Chondrocyte (in vitro differentiated cells): ENCODE measurements around the gene MAPKAP1. TPM values are rescaled to one million over a fixed set of nuclear protein-coding genes. Genes with fewer than 3 reads are reported as not detected.
A peak's percentile ranks its signal among the peaks of the same experiment; 100 is the strongest.

Source experiments
- DNase-seq: peaks from one replicate; pipeline ENCODE4 v3.0.0; 2021; ENCODE audit warnings: mixed read lengths, low spot score
- H3K27ac Mint-ChIP-seq: one replicate; pipeline ENCODE4 v1.8.0; 2021; ENCODE audit warnings: mild to moderate bottlenecking, moderate library complexity, mixed read lengths; ENCODE audit not compliant: unreplicated experiment
- H3K27me3 Mint-ChIP-seq: 2 replicates; pipeline ENCODE4 v1.8.0; 2021; ENCODE audit warnings: low read depth, mixed read lengths
- H3K36me3 Mint-ChIP-seq: 2 replicates; pipeline ENCODE4 v1.8.0; 2021; ENCODE audit warnings: low read depth, mixed read lengths
- H3K4me1 Mint-ChIP-seq: 2 replicates; pipeline ENCODE4 v1.8.0; 2021; ENCODE audit warnings: low read depth, mild to moderate bottlenecking, mixed read lengths
- H3K4me3 Mint-ChIP-seq: one replicate; pipeline ENCODE4 v1.8.0; 2021; ENCODE audit warnings: mild to moderate bottlenecking, moderate library complexity, mixed read lengths; ENCODE audit not compliant: unreplicated experiment
- H3K9me3 Mint-ChIP-seq: 2 replicates; pipeline ENCODE4 v1.8.0; 2021; ENCODE audit warnings: low read depth, mixed read lengths
- CTCF ChIP-seq: fragments of 200-600 bp; sonication (generic); IDR thresholded peaks from 2 replicates; pipeline ENCODE4 v1.5.0; 2021; ENCODE audit warnings: antibody characterized with exemption, mild to moderate bottlenecking, moderate library complexity
- total RNA-seq: library from RNA; stranded (reverse); gene quantifications from 3 replicates; pipeline ENCODE4 v1.2.1, GENCODE V29; 2021

The MAPKAP1 gene
- total RNA-seq, 1 donor from 2014 or later, result 91.5 TPM

DNA sequence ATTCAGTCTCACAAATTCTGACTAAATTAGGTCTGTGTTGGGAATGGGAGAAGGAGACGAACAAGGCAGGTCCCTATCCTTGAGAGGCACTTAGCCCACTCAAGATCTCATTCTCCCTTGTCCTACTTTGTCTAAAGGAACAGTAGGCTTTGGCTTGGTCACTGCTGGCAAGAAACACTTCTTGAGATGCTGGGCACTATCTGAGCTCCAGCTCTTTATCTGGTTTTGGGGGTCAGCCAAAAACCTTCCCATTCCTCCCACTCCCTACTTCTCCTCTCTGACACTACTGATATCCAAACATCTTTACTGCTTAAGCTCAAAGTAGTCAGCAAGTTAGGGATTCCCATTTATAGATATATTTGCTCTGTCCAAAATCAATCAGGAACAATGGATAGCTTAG lies 155.2 kb downstream of the MAPKAP1 start:
- Mint-ChIP-seq H3K36me3 (peaks cover 2% of the 10 kb centered on the region), H3K27ac (no peak overlapping the region), H3K4me3 (no peak overlapping the region), H3K27me3 (no peaks in the 10 kb centered on the region), H3K4me1 (peaks cover 47% of the 10 kb centered on the region), H3K9me3 (no peaks in the 10 kb centered on the region)
- TF ChIP-seq CTCF, result no peak
- no peak for DNase-seq

DNA sequence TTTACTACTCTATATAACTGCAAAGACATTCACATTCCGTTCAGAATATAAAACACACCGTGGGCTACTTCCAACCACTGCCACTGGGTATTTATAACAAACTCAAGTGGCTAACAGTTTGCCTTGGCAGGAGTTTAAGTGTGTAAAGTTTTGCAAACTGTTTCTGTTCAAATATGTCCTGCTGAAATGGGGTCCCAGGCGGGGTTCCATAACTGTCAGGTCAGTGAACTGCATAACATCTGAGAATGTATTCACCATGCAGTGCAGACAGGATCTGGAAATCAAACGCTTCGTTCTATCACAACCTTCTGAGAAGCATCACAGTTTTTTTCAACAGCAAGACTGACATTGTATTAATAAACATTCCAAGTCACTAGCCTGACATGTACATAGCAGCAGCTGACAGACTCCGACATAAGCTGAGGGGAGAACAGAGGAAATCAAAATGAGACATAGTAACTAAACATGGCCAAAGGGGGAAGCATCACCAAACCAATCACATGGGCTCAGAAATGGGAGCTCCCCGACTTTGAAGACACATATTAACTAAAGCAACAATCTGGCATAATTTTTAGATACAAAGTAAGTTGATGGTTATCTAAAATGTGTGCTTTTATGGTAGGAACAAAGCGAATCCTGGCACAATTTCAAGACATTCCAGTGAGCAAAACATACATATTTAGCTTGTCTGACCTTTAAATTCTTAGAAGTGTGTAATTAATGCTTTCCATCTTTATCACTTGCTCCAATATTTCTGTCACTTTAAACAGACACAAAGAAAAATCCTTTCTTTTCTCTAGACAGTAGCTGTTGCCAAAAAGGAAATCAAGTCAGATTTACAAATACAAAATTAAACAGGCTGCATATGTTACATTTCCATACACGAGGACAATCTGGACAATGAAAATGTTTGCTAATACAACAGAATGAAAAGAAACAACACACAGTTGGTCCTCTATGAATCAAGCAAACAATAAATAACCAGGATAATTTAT lies 156.8 kb downstream of the MAPKAP1 start:
- Mint-ChIP-seq H3K36me3 (peaks cover 2% of the 10 kb centered on the region), H3K27me3 (no peaks in the 10 kb centered on the region), H3K27ac (peak overlapping the region; percentile 85), H3K4me3 (peak overlapping the region; percentile 33), H3K9me3 (no peaks in the 10 kb centered on the region), H3K4me1 (peaks cover 55% of the 10 kb centered on the region)
- TF ChIP-seq CTCF, result peak; percentile 28
- DNase-seq, result no peak

DNA sequence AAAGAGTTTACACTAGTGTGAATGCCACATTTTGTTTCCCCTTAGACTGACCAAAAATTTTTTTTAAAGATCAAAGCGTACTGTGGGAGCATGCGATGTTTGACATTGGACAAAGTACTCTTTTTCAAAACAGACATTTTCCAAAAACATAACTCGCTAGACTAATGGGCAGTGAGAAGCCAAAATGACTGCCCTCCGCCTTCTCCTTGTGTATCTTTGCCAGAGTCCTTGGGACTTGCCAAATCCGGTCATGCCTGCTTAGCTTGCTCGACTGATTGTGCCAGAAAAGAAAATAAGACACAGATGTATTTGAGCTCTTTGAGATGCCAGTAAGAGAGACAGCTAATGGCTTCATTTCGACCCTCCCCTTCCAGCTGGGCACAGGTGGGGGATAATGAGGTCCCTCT lies 157.5 kb downstream of the MAPKAP1 start:
- Mint-ChIP-seq H3K9me3 (no peaks in the 10 kb centered on the region), H3K4me3 (peak overlapping the region; percentile 33), H3K27ac (peak overlapping the region; percentile 85), H3K27me3 (no peaks in the 10 kb centered on the region), H3K36me3 (peaks cover 2% of the 10 kb centered on the region), H3K4me1 (peaks cover 63% of the 10 kb centered on the region)
- no peak for TF ChIP-seq CTCF
- DNase-seq, result no peak

DNA sequence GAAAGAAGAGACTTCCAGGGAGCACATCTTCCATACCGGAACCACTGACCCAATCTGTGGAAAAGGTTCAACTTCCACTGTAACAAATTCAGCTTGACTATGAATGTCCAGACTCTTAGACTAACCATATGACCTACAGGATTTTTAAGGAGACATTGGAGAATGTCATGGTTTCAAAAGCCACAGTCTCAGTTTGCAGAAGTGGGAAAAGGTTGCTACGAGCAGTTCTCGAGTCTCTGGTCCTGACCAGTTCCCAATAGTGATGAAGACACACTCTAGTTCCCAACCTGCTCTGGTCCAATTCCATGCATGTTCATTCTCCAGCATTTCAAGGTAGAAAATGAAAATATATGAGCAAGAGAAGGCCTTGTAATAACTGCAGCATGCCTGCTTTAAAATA lies 158.0 kb downstream of the MAPKAP1 start:
- Mint-ChIP-seq H3K9me3 (no peaks in the 10 kb centered on the region), H3K27me3 (no peaks in the 10 kb centered on the region), H3K4me3 (no peak overlapping the region), H3K27ac (peak overlapping the region; percentile 85), H3K36me3 (peaks cover under 1% of the 10 kb centered on the region), H3K4me1 (peaks cover 67% of the 10 kb centered on the region)
- DNase-seq, result no peak
- no peak for TF ChIP-seq CTCF

- Mint-ChIP-seq H3K27ac (peak overlapping the region; percentile 20), H3K36me3 (no peaks in the 10 kb centered on the region), H3K4me3 (no peak overlapping the region), H3K4me1 (peaks cover 71% of the 10 kb centered on the region), H3K9me3 (no peaks in the 10 kb centered on the region), H3K27me3 (no peaks in the 10 kb centered on the region)
- DNase-seq, result no peak
- TF ChIP-seq CTCF, result no peak
Measured at GRCh38 chr9:125548141-125548540, 158.9 kb downstream of the MAPKAP1 start.
